Measurements from ENCODE around the gene CMTM8.

CMTM8 gene

DNA sequence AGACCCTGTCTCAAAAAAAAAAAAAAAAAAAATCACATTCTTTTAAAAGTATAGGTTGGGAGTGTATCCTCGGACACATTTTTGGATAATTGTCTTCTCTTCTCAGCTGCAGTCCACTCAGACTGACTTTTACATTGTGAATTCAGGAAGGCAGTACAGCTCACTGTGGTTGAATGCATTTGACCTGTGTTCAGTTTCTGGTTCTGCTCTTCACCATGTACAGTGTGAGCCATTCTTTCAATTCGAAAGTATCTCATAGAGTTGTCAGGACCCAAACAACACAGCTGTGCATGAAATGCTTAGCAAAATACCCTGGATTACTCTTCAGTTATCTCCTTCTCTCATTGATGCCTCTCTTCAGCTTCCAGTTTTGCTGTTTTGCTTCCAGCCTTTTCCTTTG, 5.0 kb downstream of the CMTM8 start:
- Histone ChIP-seq H4K91ac (ENCODE audit: low read length) (no peak overlapping the region), H3K79me1 (replicated peaks; ENCODE audit: low read length, poor library complexity, severe bottlenecking) (peaks cover 29% of the 10 kb centered on the region)

DNA sequence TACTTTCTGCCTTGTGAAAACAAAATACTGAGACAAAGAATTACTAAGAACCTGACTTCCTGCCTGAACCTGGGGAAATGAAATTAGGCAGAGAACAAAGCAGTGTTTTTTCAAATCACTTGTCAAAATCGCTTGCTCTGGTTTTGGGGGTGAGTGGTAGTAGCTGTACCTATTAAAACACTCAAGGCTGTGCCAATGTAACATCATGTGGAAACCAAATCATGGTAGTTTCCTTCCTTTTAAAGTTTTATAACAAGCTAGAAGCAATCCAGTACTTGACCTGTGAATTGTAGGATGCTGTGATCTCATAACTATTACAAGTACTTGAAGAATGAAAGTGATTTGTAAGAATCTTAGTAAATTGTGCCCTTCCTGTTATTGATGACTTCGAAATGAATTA, 6.7 kb downstream of the CMTM8 start:
- Histone ChIP-seq H2AFZ (ENCODE audit: low read depth, low read length) (no peak overlapping the region), H2BK5ac (ENCODE audit: low read depth, low read length, poor library complexity, severe bottlenecking) (no peak overlapping the region), H3K9me3 (ENCODE audit: control insufficient read depth, low read length) (no peaks in the 10 kb centered on the region), H2BK15ac (ENCODE audit: low read depth, poor library complexity, severe bottlenecking) (no peak overlapping the region), H2BK120ac (ENCODE audit: low read depth, low read length) (no peak overlapping the region), H3K4me1 (ENCODE audit: control insufficient read depth, insufficient read depth, low read depth, low read length) (peaks cover 14% of the 10 kb centered on the region), H3K27me3 (ENCODE audit: control insufficient read depth in 1 of 2, insufficient read depth in 1 of 2, low read length in 2 of 2) (peaks cover 0 to 14% of the 10 kb centered on the region in 2 experiments), H2BK12ac (ENCODE audit: low read length in 2 of 2) (no peak overlapping the region), H4K91ac (ENCODE audit: low read length) (no peak overlapping the region), H3K4ac (ENCODE audit: low read depth in 1 of 2, low read length in 2 of 2) (no peak overlapping the region), H3K4me2 (ENCODE audit: low read length, poor library complexity, severe bottlenecking) (no peak overlapping the region), H3K36me3 (ENCODE audit: control insufficient read depth in 1 of 2, insufficient read depth in 2 of 2, low read depth in 1 of 2, low read length in 2 of 2) (no peaks in the 10 kb centered on the region), H3K4me3 (ENCODE audit: insufficient read depth in 1 of 2, low read depth in 1 of 2, low read length in 2 of 2) (no peak overlapping the region), H3K23ac (ENCODE audit: low read length in 2 of 2) (no peak overlapping the region), H3K18ac (ENCODE audit: low read depth in 1 of 2, low read length in 2 of 2) (no peak overlapping the region), H3K79me1 (replicated peaks; ENCODE audit: low read length, poor library complexity, severe bottlenecking) (peaks cover 24% of the 10 kb centered on the region), H3K27ac (ENCODE audit: low read length, poor library complexity, severe bottlenecking) (no peak overlapping the region), H2AK5ac (ENCODE audit: low read length, severe bottlenecking) (no peak overlapping the region), H3K14ac (ENCODE audit: low read length in 2 of 2) (no peak overlapping the region), H3K9ac (ENCODE audit: low read length) (no peak overlapping the region), H4K8ac (ENCODE audit: low read length) (no peak overlapping the region)
- 100% methylated on average over 1 of the region's 2 CpGs for WGBS
- no peak for DNase-seq

More for the DNA sequence above, 5.0 kb downstream of the CMTM8 start:
- no peak for DNase-seq
- H2BK15ac ChIP-seq (ENCODE audit: low read depth, poor library complexity, severe bottlenecking) = no peak overlapping the region
- no peak overlapping the region for H2BK5ac ChIP-seq (ENCODE audit: low read depth, low read length, poor library complexity, severe bottlenecking)
- H2AK5ac ChIP-seq (ENCODE audit: low read length, severe bottlenecking) = no peak overlapping the region
- no peak overlapping the region for H2BK12ac ChIP-seq (ENCODE audit: low read length in 2 of 2)
- 88% methylated on average over 2 of the region's 2 CpGs for WGBS
- no peaks in the 10 kb centered on the region for H3K36me3 ChIP-seq (ENCODE audit: control insufficient read depth in 1 of 2, insufficient read depth in 2 of 2, low read depth in 1 of 2, low read length in 2 of 2)
- H4K8ac ChIP-seq (ENCODE audit: low read length) = no peak overlapping the region
- H3K23ac ChIP-seq (ENCODE audit: low read length in 2 of 2) = no peak overlapping the region
- H2AFZ ChIP-seq (ENCODE audit: low read depth, low read length) = no peak overlapping the region
- peaks cover 12% of the 10 kb centered on the region for H3K4me1 ChIP-seq (ENCODE audit: control insufficient read depth, insufficient read depth, low read depth, low read length)
- no peak overlapping the region for H3K27ac ChIP-seq (ENCODE audit: low read length, poor library complexity, severe bottlenecking)
- H3K9ac ChIP-seq (ENCODE audit: low read length) = no peak overlapping the region
- no peaks in the 10 kb centered on the region for H3K9me3 ChIP-seq (ENCODE audit: control insufficient read depth, low read length)
- H3K4me2 ChIP-seq (ENCODE audit: low read length, poor library complexity, severe bottlenecking) = no peak overlapping the region
- no peak overlapping the region for H2BK120ac ChIP-seq (ENCODE audit: low read depth, low read length)
- H3K4ac ChIP-seq (ENCODE audit: low read depth in 1 of 2, low read length in 2 of 2) = no peak overlapping the region
- H3K27me3 ChIP-seq (ENCODE audit: control insufficient read depth in 1 of 2, insufficient read depth in 1 of 2, low read length in 2 of 2) = peaks cover 0 to 26% of the 10 kb centered on the region in 2 experiments
- H3K14ac ChIP-seq (ENCODE audit: low read length in 2 of 2) = no peak overlapping the region
- H3K18ac ChIP-seq (ENCODE audit: low read depth in 1 of 2, low read length in 2 of 2) = no peak overlapping the region
- no peak overlapping the region for H3K4me3 ChIP-seq (ENCODE audit: insufficient read depth in 1 of 2, low read depth in 1 of 2, low read length in 2 of 2)

DNA sequence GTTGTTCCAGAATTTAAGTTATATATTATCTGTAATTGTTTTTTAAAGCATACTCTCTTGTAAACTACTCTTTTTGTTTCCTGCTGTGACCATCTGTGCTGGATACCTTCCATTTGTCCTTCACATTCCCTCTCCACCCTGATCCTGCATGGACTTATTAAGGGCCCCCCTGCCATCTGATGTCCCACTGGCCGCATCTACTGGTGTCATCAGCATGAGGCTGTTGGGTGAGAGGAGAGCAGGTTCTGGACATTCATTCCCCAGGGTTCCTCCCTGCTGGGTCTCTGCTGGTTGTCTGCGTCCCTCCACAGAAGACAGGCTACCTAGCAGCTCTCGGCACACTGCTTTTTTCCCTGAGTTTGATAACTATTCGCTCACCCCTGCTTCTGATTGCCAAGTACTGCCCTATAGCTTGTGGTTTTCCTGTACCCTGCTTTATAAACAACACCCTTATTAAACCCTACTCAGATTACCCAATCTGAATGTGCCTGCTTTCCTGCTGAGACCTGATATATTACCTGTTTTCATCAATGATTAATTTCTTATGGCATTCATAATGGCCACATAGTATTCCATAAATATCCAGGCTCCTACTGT, 7.7 kb downstream of the CMTM8 start:
- H3K36me3 ChIP-seq (ENCODE audit: control insufficient read depth in 1 of 2, insufficient read depth in 2 of 2, low read depth in 1 of 2, low read length in 2 of 2) = no peaks in the 10 kb centered on the region
- no peak overlapping the region for H3K27ac ChIP-seq (ENCODE audit: low read length, poor library complexity, severe bottlenecking)
- peaks cover 19% of the 10 kb centered on the region for H3K79me1 ChIP-seq (replicated peaks; ENCODE audit: low read length, poor library complexity, severe bottlenecking)
- H3K23ac ChIP-seq (ENCODE audit: low read length in 2 of 2) = no peak overlapping the region
- H4K91ac ChIP-seq (ENCODE audit: low read length) = no peak overlapping the region
- H3K4ac ChIP-seq (ENCODE audit: low read depth in 1 of 2, low read length in 2 of 2) = no peak overlapping the region
- no peak overlapping the region for H3K14ac ChIP-seq (ENCODE audit: low read length in 2 of 2)
- 77% methylated on average over 4 of the region's 4 CpGs for WGBS
- H3K4me2 ChIP-seq (ENCODE audit: low read length, poor library complexity, severe bottlenecking) = no peak overlapping the region
- no peak overlapping the region for H2BK120ac ChIP-seq (ENCODE audit: low read depth, low read length)
- no peak overlapping the region for H2BK12ac ChIP-seq (ENCODE audit: low read length in 2 of 2)
- H3K9ac ChIP-seq (ENCODE audit: low read length) = no peak overlapping the region
- peaks cover 14% of the 10 kb centered on the region for H3K4me1 ChIP-seq (ENCODE audit: control insufficient read depth, insufficient read depth, low read depth, low read length)
- H2AK5ac ChIP-seq (ENCODE audit: low read length, severe bottlenecking) = no peak overlapping the region
- H3K18ac ChIP-seq (ENCODE audit: low read depth in 1 of 2, low read length in 2 of 2) = no peak overlapping the region
- H4K8ac ChIP-seq (ENCODE audit: low read length) = no peak overlapping the region
- H3K9me3 ChIP-seq (ENCODE audit: control insufficient read depth, low read length) = no peaks in the 10 kb centered on the region
- DNase-seq = no peak
- no peak overlapping the region for H2AFZ ChIP-seq (ENCODE audit: low read depth, low read length)
- peaks cover 0 to 8% of the 10 kb centered on the region in 2 experiments for H3K27me3 ChIP-seq (ENCODE audit: control insufficient read depth in 1 of 2, insufficient read depth in 1 of 2, low read length in 2 of 2)
- no peak overlapping the region for H3K4me3 ChIP-seq (ENCODE audit: insufficient read depth in 1 of 2, low read depth in 1 of 2, low read length in 2 of 2)
- no peak overlapping the region for H2BK5ac ChIP-seq (ENCODE audit: low read depth, low read length, poor library complexity, severe bottlenecking)
- H2BK15ac ChIP-seq (ENCODE audit: low read depth, poor library complexity, severe bottlenecking) = no peak overlapping the region

DNA sequence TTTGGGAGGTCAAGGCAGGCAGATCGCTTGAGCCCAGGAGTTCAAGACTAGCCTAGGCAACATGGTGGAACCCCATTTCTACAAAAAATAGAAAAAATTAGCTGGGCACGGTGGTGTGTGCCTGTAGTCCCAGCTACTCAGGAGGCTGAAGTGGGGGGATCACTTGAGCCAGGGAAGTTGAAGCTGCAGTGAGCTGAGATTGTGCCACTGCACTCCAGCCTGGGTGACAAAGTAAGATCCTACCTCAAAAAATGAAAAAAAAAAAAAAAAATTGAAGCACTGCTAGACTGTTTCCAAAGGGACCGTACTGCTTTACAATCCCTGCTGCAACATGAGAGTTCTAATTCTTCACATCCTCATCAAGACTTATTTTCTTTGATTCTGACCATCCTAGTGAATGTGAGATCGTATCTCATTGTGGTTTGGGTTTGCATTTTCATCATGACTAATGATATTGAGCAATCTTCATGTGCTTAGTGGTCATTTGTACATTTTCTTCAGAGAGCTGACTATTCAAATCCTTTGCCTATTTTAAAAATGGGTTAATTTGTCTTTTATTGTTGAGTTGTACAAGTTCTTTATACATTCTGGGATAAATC, 10.8 kb downstream of the CMTM8 start:
- peak; percentile 89 for DNase-seq
- 86% methylated on average over 2 of the region's 4 CpGs for WGBS
- H3K14ac ChIP-seq (ENCODE audit: low read length in 2 of 2) = no peak overlapping the region

More for the DNA sequence above, 10.8 kb downstream of the CMTM8 start:
- Histone ChIP-seq H3K9ac (ENCODE audit: low read length) (no peak overlapping the region), H3K4me1 (ENCODE audit: control insufficient read depth, insufficient read depth, low read depth, low read length) (peaks cover 14% of the 10 kb centered on the region), H3K18ac (ENCODE audit: low read depth in 1 of 2, low read length in 2 of 2) (no peak overlapping the region), H3K27me3 (ENCODE audit: control insufficient read depth in 1 of 2, insufficient read depth in 1 of 2, low read length in 2 of 2) (peaks cover 0 to 5% of the 10 kb centered on the region in 2 experiments), H3K4me2 (ENCODE audit: low read length, poor library complexity, severe bottlenecking) (no peak overlapping the region), H2BK12ac (ENCODE audit: low read length in 2 of 2) (no peak overlapping the region), H2BK120ac (ENCODE audit: low read depth, low read length) (no peak overlapping the region), H2BK15ac (ENCODE audit: low read depth, poor library complexity, severe bottlenecking) (peak overlapping the region; percentile 52), H2AFZ (ENCODE audit: low read depth, low read length) (no peak overlapping the region), H2AK5ac (ENCODE audit: low read length, severe bottlenecking) (no peak overlapping the region), H3K27ac (ENCODE audit: low read length, poor library complexity, severe bottlenecking) (no peak overlapping the region), H3K9me3 (ENCODE audit: control insufficient read depth, low read length) (peaks cover 3% of the 10 kb centered on the region), H4K8ac (ENCODE audit: low read length) (no peak overlapping the region), H3K4me3 (ENCODE audit: insufficient read depth in 1 of 2, low read depth in 1 of 2, low read length in 2 of 2) (no peak overlapping the region), H2BK5ac (ENCODE audit: low read depth, low read length, poor library complexity, severe bottlenecking) (no peak overlapping the region), H4K91ac (ENCODE audit: low read length) (no peak overlapping the region), H3K23ac (ENCODE audit: low read length in 2 of 2) (no peak overlapping the region), H3K79me1 (replicated peaks; ENCODE audit: low read length, poor library complexity, severe bottlenecking) (peaks cover 6% of the 10 kb centered on the region), H3K4ac (ENCODE audit: low read depth in 1 of 2, low read length in 2 of 2) (no peak overlapping the region), H3K36me3 (ENCODE audit: control insufficient read depth in 1 of 2, insufficient read depth in 2 of 2, low read depth in 1 of 2, low read length in 2 of 2) (no peaks in the 10 kb centered on the region)
